GM21447 (cell line): ENCODE data around the gene UBA7.
A peak's percentile ranks its signal among the peaks of the same experiment; 100 is the strongest.
"Not testable (repeated sequence)": the region's sequence is repeated elsewhere in the genome, so short reads cannot be mapped to it uniquely, and the experiment has no call there.

Experiments
- ATAC-seq: cut with Tn5 transposase; IDR thresholded peaks from one replicate; pipeline ENCODE4 v1.9.1; 2021; ENCODE audit not compliant: unreplicated experiment

Gene UBA7, protein sequence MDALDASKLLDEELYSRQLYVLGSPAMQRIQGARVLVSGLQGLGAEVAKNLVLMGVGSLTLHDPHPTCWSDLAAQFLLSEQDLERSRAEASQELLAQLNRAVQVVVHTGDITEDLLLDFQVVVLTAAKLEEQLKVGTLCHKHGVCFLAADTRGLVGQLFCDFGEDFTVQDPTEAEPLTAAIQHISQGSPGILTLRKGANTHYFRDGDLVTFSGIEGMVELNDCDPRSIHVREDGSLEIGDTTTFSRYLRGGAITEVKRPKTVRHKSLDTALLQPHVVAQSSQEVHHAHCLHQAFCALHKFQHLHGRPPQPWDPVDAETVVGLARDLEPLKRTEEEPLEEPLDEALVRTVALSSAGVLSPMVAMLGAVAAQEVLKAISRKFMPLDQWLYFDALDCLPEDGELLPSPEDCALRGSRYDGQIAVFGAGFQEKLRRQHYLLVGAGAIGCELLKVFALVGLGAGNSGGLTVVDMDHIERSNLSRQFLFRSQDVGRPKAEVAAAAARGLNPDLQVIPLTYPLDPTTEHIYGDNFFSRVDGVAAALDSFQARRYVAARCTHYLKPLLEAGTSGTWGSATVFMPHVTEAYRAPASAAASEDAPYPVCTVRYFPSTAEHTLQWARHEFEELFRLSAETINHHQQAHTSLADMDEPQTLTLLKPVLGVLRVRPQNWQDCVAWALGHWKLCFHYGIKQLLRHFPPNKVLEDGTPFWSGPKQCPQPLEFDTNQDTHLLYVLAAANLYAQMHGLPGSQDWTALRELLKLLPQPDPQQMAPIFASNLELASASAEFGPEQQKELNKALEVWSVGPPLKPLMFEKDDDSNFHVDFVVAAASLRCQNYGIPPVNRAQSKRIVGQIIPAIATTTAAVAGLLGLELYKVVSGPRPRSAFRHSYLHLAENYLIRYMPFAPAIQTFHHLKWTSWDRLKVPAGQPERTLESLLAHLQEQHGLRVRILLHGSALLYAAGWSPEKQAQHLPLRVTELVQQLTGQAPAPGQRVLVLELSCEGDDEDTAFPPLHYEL

DNA sequence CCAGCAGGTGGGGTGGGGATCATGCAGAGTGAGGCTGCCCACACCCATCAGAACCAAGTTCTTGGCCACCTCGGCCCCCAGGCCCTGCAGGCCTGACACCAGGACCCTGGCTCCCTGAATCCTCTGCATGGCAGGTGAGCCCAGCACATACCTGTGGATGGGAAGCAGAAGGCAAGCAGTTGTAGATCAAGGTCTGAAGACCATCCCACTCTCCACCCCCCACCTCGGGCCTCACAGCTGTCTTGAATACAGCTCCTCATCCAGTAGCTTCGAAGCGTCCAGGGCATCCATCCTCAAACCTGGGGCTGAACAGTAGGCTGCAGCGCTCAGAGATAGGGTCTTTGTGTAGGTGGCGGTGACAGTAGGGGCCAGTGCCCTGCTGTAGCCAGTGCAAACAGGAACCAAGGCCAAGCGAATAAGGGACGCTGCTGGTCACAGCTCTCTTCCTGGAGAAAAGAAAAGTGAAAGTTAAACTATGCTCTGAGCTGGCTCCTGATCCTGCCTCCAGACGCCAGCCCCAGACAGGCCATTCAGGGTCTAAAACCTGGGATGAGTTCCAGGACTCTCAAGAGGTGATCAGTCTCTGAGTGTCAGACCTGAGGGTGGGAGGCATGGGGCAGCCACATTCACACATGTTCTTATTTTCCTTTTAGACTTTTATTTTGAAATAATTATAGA, at the start of gene UBA7:
TSS of gene UBA7 (minus strand) at position 457 of the 678 bp plus-strand sequence. CDS start at position 291, 166 bp downstream.
- ATAC-seq: peak; percentile 83

DNA sequence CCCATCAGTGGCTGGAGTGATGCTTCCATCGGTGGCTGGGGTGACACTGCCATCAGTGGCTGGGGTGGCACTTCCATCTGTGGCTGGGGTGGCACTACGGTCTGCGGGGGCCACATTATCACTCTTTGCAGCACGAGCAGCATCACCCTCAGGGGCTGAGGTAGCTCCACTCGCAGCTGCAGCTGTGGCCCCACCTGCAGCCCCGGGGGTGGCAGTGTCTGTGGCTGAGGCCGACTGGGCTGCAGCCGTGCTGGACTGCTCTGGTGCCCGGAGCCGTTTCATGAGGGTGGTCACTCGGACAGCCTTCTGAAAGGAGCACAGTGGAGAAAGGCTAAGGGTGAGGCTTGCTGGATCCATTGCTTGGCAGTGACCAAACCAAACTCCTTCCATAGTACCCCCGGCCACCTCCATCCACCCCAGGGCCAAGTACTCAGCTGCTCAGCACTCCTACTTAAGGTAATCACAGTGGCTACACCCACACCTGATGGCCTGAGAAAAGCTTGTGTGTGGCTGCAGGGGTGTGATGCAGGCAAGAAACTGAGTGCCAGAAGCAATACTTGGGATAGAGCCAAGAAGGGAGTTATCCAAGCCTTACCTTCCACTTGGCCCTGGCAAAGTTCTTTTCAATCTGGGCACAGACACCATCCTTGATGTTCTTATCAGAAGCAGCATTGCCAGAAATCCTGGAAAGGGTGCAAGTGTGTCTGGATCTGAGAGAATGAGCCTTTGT, 46.0 kb upstream of the UBA7 start:
- ATAC-seq: no peak

DNA sequence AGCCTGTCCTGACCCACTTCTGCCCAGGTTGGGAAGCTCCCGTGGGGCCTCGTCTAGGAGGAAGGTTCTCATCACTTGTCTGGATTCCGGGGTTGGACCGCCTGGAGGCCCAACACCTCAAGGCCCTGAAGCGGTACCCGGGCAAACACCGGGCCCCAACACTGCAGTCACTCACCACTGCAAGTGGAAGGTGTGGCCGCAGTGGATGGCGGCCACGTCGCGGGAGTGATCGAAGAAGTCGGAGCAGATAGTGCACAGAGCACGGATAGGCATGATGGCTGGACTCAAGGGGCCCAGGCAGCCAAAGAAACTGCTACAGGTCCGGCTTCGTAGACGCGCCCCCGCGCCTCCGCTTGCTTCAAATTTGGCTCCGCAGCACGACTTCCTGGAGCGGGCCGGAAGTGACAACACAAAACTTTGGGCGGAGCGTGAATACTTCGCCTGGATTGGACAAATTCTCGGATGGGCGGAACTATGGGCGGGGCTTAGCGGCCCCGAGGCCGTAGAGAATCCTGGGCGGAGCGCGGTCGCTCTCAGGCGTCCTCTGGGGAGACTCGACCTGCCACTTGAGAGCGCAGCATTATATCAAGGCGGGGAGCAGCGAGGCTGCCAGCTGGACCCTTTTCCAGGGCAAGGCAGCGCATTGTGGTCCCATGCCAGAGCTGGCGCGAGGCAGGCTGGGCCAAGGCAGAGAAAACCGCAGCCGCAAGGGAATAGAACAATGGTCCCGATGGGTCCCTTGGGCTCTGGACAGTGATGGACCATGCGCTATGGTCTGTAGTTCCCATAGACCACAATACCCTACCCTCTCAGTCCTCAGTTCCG, 42.6 kb upstream of the UBA7 start, which contains the start of gene TRAIP:
TSS of gene TRAIP (minus strand) at position 384 of the 825 bp plus-strand sequence. CDS start at position 273, 111 bp downstream.
- peak; percentile 98 for ATAC-seq

DNA sequence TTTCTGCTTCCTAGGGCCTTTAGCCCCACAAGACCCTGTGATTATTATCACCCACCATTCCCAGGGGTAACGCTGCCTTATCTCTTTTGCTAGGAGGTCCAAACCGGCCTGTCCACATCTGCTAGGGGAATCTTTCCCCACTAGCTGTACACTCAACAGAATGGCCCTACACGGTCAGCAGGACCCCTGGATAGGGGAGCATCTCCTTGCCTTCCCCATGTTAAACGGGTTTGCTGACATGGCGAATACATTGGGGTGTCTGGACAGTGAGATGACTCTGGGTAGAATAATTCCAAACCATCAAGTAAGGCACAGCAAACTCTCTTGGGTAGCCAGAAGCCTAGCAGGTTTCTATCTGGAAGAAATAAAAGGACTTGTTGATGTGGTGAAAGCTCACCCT, 41.9 kb upstream of the UBA7 start:
- no peak for ATAC-seq

DNA sequence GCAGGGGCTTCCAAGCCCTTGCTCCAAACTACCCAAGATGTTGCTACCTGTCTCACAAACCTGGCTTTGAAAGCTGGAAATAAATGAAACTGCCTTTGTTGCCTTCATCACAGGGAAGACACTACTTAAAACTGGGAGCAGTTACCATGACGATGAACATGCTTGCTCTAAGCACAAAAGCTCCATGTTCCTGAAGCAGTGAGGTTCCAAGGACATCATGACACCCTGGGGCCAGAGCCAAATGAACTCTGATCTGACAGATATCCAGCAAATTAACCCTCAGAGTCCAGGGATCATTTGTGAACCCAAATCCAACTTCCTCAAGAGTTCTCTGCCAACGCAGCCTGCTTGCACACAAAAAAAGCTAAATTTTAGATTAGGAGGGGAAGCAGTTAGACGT, 31.9 kb upstream of the UBA7 start:
- no peak for ATAC-seq

DNA sequence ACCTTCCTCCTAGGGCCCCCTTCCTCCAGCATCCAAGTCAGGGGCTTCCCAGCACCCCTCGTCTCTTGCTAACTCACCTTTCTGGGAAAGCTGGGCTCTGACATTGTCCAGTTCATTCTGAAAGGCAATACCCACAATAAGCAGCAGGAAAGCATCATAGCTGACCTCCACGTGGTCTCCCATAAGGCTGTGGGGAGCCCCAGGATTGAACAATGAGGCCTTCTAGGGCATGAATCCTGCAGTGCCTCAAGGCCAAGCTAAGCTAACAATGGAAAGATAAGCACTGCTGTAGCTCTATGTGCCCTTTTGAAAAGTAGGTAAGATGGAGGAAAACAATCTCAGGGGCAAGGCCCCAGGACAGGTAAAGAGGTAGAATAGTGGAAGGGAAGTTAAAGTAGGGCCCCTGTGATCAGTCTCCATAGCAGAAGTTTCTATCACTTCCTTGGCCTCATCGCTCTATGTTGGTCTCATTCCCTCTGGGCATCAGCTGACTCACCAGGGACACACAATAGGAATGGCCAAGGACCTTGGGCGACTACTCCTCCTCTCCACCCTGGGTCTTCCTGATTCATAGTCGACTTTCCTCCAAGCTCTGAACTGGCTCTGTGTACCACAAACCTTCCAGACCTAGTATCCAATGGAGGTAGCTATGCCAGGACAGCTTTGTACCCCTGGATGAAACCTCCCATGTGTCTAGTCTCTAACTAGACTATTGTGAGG, 30.9 kb upstream of the UBA7 start:
- ATAC-seq: no peak

DNA sequence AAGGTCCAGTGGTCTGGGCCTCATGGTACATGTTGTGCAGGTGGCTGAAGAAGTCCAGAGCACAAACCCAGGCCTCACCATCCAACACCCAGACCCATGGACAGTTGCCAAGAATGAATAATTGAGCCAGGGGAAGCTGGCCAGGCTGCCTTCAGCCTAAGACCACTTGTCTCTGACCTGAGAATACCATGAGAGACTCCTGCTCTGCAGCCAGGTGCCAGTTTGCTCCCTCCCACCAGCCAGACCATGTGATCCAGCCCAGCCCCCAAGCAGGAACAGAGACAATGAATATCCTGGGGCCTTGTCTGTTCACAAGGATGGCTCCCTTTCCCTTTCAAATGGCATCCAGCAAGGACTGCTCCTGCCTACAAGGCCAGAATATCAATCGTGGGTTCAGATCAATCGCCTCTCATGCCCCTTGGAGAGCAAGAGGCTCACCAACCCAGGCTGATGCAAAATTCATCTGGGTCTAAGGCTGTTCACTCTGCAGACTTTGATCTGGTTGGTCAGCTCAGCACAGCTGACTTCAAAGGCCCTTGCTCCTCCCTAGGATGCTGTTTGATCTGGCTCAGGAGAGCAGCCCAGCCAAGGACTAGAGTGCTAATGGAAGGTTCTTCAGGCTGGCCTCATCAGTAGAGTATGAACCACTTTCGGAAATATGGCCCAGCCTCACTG, 29.2 kb upstream of the UBA7 start:
- ATAC-seq: no peak

DNA sequence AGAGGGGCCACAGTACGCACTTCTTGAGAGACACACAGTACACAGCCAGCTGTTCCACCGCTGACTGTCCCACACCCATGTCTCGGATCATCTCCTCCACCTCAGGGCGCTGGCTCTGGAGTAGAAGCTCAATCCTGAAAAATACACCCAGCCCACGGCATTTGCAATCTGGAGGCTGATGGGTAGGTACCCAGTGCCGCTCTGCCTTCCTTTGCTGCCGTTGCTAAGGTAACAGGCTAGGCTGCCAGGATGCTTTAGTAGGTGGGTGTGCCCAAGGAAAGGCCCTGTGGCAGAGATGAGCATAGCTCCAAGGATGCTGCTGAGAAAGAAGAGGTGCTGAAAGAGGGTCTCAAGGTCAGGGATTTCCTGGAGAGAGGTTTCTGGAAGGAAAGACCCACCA, 28.1 kb upstream of the UBA7 start:
- ATAC-seq: no peak

DNA sequence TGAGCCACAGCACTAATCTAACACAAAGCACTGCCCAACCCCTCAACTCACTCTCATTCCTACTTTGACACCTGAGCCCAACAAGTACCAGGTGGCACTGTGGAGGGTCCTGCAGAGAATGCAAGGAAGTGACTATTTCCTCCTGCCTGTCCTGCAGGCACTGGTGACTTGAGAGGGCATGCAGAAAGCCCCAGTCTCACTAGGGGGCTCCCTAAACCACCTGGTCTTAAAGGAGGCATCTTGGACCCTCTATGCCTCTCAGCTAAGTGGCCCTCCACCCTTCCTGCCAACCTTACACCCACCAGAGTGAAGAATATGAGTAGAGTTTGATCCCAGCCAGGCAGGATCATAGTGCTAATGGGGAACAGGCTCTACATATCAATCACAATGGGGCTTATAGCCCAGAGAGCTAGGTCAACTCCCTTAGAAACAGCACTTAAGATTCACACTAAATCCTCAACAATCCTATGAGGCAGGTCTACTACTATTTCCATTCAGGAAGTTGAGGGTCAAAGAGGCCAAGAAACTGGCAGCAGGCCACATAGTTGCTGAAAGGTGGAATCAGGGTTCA, 27.5 kb upstream of the UBA7 start:
- no peak for ATAC-seq

DNA sequence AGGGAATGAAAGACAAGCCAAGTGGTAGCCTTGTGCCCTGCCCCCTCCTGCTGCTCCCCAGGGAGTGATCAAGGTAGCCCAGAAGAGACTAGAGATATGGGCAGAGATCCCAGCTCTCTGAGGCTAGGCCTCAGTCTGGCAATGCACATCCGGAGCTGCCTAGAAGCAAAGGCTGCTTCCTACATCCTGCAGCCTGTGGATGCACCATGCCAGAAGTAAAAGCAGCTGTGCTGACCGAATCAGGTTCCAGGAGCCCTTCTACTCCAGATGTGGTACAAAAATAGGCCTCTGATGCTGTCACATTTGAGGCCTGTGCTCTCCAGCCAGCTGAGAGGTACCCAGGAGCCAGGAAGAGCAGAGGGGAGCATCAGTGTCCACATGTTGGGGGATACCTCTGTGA, 26.6 kb upstream of the UBA7 start:
- no peak for ATAC-seq

DNA sequence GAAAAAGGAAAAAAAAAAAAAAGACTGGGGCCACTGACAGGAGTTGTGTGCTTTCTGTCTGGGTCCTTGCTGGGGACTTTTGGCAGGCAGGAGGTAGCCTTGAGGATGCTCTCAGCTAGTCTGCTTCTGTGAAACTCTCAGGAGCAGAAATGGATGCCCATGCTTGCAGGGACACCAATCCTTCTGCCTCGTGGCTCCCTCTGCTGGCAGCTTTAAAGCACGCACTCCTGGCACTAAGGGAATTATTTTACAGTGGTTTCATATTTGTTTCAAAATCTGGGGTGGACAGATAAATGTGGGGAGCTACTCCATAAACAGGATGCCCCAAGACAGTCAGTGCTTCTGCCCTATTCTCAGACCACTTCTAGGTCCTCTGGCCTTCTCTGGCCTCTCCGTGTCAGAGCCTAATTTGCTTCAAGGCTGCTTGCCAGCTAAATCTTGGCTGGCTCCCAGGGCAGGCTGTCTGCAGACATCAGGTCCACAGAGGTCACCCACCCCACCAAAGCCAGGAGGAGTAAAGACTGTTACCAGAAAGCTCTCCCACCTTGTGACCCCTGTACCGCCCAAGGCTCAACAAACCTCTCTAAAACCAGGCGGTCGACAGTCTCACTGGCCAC, 25.5 kb upstream of the UBA7 start:
- no peak for ATAC-seq

DNA sequence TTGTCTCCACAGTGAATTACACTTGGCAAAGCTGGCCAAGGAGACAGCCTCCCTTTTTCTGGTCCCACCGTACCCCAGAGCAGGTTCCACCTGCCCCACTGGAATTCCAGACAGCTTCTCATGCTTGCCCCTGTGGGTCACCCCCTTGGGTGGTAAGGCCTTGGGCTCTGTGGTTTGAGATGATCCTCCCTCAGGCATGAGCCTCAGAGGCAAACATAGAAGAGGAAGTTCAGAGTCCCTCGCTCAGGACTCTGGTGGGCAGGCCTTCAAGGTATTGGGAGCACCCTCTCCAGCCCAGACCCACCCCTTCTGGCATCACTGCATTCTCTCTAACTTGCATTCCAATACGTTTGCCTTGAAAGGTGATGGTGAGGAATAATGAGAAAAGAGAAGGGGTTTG, 17.6 kb upstream of the UBA7 start:
- ATAC-seq: no peak

DNA sequence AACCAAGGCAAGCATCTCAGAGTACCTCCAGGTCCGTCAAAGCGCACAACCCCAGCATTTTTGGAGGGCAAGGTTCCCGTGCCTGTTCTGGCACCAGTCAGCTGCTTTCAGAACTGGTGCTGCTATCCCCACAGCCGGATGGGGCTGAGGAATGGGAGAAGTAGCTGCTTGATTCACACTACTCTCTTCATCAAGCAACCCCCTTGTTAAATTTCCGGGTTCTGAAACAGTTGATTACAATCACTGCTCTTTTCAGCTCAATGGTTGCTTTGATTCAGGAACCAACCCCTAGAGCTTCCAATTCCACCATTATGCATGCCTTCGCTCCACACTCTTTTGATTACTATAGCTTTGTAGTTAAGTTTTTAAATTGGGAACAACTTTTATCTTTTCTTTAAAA, 12.3 kb upstream of the UBA7 start:
- ATAC-seq: no peak

DNA sequence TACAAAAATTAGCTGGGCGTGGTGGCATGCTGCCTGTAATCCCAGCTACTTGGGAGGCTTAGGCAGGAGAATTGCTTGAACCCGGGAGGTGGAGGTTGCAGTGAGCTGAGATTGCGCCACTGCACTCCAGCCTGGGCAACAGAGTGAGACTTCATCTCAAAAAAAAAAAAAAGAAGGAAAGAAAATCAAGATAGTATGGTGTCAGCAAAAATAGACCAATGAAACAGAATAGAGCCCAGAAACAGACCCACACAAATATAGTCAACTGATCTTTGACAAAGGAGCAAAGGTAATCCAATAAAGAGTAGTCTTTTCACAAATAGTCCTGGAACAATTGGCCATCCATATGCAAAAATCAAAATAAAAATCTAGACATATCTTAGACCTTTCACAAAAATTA, 9.4 kb upstream of the UBA7 start:
- not testable (repeated sequence) for ATAC-seq

DNA sequence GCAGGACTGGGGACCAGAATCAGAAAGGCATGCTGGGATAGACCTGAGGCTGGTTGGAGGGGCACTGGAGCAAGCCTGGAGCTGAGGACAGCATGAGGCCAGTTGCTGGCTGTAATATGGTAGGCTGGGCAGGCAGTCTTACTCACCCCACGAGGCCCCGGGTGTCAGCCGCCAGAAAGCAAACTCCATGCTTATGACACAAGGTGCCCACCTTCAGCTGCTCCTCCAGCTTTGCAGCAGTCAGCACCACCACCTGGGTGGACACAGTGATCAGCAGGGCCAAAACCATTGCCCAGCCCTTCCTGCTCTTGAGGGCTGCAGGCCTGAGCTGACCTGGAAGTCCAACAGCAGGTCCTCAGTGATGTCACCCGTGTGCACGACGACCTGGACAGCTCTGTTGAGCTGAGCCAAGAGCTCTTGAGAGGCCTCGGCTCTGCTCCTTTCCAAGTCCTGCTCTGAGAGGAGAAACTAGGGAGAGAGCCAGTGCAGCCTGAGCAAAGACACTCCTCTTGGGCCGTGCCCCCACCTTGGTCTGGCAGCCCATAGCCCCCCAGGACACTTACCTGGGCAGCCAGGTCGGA, 747 bp downstream of the UBA7 start:
- ATAC-seq: no peak

DNA sequence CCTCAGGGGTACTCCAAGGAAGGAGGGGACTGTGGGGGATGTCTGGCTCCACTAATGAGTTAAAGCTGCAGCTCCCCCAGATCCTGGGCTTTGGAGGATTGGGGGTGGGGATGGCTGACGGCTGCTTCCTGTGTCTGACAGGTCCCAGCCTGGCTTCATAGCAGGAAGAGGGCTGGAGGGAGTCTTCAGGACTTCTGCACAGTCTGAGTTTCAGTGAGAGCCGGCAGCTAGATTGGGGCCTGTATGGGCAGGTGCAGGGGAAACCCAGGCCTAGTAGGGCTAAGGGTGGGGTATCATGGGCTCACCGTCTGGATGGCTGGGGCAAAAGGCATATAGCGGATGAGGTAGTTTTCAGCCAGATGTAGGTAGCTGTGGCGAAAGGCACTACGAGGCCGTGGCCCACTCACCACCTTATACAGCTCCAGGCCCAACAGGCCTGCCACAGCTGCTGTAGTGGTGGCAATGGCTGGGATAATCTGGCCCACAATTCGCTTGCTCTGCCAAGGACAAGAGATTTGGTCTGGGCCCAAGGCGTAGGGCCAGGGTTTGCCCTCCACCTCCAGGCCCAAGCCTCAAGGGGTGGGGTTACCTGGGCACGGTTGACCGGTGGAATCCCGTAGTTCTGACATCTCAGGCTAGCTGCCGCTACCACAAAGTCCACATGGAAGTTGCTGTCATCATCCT, 6.2 kb downstream of the UBA7 start:
- ATAC-seq: no peak

DNA sequence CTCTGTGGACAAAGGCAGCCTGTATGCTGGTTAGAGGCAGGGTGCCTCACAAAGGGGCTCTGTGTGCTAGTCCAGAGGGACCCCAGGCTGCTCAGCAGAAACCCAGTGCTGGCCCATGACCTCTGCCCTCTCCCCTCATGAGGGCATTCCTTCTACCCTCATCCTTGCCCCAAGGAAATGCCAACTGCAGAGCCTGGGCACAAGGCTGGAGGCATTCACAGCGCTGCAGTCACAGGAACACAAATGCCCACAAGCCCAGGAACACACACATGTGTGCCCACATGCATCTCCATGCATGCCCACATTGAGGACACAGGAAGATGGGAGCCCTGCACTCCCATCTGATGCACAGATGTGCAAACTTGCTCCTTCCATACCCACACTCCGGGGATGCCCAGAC, 6.9 kb downstream of the UBA7 start:
- no peak for ATAC-seq
